GM19328 (cell line): ENCODE data around the gene NELL1.

ENCODE experiments used
- ATAC-seq: cut with Tn5 transposase; IDR thresholded peaks from one replicate; pipeline ENCODE4 v1.9.1; 2021; ENCODE audit warnings: mild to moderate bottlenecking, moderate library complexity; ENCODE audit not compliant: unreplicated experiment

The NELL1 gene

DNA sequence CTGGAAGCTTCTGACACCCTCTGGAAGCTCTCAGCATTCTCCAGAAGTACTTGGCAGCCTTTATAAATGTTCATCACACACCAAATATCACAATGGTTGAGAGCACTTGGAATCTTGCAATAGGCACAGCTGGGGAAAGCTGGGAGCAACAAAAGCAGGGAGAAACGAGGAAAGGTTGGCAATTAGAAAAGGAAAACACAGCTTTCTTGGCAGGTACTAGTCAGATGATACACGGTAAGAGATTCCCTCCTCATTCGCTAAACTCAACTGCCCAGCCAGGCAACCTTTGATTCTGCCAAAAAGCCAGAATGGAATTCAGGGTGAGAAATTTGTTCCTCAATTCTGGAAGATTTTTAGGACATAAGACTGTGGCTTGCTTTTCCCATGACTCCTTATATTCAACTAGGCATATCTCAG lies 946.6 kb downstream of the NELL1 start:
- no peak for ATAC-seq

DNA sequence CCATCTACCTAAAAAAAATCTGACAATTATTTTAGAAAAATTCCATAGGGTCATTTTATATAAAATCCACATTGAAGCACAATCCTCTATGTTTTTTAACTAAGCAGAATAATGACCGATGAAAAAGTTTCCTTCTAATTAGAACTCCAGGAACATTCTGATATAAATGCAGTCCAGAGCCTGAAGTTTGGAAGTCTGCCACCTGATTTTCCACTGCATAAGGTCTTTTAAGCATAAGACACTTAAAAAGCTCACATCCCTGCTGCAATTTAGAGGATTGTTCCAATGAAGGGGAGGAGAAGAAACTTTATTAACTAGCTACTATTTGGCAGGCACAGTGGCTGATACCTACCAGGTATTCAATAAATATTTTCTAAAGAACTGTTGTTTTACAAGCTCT lies 953.2 kb downstream of the NELL1 start:
- no peak for ATAC-seq

DNA sequence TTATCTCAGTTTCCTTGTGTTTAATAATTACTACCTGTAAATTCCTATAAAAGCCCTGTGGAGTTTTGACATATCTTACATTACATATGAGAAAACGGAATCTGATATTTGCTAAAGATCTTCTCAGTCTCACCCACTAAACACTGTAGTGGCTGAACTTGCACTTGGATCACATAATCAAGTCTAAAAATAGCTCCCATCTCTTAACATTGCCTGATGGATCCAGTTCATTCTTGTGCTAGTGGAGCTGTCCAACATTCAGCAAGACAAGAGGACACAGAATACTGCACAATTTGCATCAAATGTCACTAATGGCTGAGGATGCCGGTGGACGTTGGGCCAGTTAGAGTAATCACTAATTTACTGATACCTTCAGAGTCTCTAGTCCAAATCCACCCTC lies 953.6 kb downstream of the NELL1 start:
- no peak for ATAC-seq
